ENCODE data around the gene XYLT2. TPM values are rescaled to one million over a fixed set of nuclear protein-coding genes. Genes with fewer than 3 reads are reported as not detected.

The XYLT2 gene
- polyA plus RNA-seq, 1 experiment = 25.0 TPM

DNA sequence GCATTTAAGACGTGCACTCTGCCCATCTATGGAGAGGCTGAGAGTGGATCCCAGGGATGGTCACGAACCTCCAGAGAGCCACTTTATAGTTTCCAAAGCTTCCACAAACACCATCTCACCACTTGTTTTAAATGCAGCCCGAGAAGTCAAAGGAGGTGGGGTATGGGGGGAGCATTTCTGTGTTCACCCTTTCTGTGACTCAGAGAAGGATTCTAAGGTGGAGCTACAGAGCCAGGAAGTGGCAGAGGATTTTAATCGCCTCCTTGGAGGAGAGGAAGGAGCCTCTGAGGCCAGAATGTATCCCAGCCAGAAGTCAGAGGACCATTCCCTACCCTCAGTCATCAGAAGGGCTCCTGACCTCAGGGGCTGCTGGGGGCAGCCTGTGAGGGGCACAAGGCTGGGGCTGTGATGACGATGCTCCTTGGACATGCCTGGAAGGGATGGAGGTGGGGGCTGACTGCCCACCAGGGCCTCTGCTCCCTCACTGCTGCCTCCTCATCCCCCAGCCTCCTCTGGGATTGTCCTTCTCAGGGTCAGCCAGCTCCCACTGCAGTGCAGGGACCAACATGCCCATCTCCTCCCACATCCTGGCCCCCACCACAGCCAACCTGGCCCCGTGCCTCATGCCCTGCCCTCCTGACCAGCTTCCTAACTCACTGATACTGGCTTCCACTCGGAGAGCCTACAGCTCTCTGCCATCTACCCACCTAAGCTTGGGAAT lies 2.8 kb downstream of the XYLT2 start:
- no peak overlapping the region for H3K4me3 ChIP-seq (ENCODE audit: low read depth, low read length)

DNA sequence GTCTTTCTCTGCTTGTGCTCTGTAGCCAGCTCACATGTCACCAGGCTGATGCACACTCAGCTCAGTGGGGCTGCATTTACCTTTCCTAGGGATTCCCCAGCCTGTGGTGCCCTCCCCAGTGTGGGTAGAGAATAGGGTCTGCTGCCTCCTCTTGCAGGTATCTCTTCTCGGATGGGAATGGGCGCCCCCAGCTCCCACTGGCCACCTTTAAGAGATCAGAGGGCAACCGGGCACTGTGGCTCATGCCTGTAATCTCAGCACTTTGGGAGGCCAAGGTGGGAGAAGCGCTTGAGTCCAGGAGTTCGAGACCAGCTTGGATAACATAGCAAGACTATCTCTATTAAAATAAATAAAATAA lies 3.3 kb downstream of the XYLT2 start:
- ChIA-PET CTCF (interaction anchor here (0.7 to 1.4 kb wide), 4 partner anchors 10 to 249 kb away, joined by 3 to 6 read pairs (median 3); no protein-coding TSS in a partner anchor), POLR2A (no interaction called here)
- H3K4me3 ChIP-seq (ENCODE audit: low read depth, low read length) = no peak overlapping the region
- DNase-seq (ENCODE audit: low read depth) = no peak
- no peaks in the 10 kb centered on the region for H3K27me3 ChIP-seq (ENCODE audit: control insufficient read depth, insufficient read depth, low read length)
- peaks cover 8% of the 10 kb centered on the region for H3K36me3 ChIP-seq (ENCODE audit: control insufficient read depth, insufficient read depth, low read length)
- TF ChIP-seq, protein P1, sequence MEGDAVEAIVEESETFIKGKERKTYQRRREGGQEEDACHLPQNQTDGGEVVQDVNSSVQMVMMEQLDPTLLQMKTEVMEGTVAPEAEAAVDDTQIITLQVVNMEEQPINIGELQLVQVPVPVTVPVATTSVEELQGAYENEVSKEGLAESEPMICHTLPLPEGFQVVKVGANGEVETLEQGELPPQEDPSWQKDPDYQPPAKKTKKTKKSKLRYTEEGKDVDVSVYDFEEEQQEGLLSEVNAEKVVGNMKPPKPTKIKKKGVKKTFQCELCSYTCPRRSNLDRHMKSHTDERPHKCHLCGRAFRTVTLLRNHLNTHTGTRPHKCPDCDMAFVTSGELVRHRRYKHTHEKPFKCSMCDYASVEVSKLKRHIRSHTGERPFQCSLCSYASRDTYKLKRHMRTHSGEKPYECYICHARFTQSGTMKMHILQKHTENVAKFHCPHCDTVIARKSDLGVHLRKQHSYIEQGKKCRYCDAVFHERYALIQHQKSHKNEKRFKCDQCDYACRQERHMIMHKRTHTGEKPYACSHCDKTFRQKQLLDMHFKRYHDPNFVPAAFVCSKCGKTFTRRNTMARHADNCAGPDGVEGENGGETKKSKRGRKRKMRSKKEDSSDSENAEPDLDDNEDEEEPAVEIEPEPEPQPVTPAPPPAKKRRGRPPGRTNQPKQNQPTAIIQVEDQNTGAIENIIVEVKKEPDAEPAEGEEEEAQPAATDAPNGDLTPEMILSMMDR (IDR thresholded peaks at IDR 0.05; ENCODE audit: insufficient read depth, low read depth, low read length) = no peak

More for the DNA sequence above, 2.8 kb downstream of the XYLT2 start:
- no peak for DNase-seq (ENCODE audit: low read depth)
- POLR2A ChIA-PET = interaction anchor here (0.5 kb wide), 1 partner anchor 54 kb away, joined by 3 read pairs; no protein-coding TSS in a partner anchor
- CTCF ChIA-PET = interaction anchor here (0.7 to 1.4 kb wide), 4 partner anchors 11 to 248 kb away, joined by 3 to 6 read pairs (median 3); no protein-coding TSS in a partner anchor
- Histone ChIP-seq H3K27me3 (ENCODE audit: control insufficient read depth, insufficient read depth, low read length) (no peaks in the 10 kb centered on the region), H3K36me3 (ENCODE audit: control insufficient read depth, insufficient read depth, low read length) (peaks cover 3% of the 10 kb centered on the region)
- TF ChIP-seq, protein P1 (IDR thresholded peaks at IDR 0.05; ENCODE audit: insufficient read depth, low read depth, low read length) = no peak

DNA sequence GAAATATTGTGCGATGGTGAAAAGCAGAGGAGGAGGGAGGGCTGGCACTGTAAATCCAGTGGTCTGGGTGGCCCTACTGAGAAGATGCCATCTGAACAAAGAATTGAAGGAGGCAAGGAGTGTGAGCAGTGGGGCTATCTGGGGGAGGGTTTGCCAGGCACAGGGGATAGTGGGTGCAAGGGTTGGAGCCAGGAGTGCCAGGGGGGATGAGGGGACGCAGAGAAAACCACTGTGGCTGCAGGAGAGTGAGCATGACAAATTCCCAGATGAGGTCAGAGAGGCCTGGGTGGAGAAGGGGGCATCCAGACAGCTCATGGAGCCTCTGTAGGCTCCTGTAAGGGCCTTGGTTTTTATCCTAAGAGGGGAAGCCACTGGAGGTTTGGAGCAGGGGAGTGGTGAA lies 4.8 kb downstream of the XYLT2 start:
- TF ChIP-seq, protein P1 (IDR thresholded peaks at IDR 0.05; ENCODE audit: insufficient read depth, low read depth, low read length) = no peak
- no peak for DNase-seq (ENCODE audit: low read depth)
- CTCF ChIA-PET = interaction anchor here (2.6 kb wide), 1 partner anchor 11 kb away, joined by 24 read pairs; no protein-coding TSS in a partner anchor
- no peak overlapping the region for H3K4me3 ChIP-seq (ENCODE audit: low read depth, low read length)
- POLR2A ChIA-PET = no interaction called here
- H3K27me3 ChIP-seq (ENCODE audit: control insufficient read depth, insufficient read depth, low read length) = no peaks in the 10 kb centered on the region
- peaks cover 23% of the 10 kb centered on the region for H3K36me3 ChIP-seq (ENCODE audit: control insufficient read depth, insufficient read depth, low read length)

DNA sequence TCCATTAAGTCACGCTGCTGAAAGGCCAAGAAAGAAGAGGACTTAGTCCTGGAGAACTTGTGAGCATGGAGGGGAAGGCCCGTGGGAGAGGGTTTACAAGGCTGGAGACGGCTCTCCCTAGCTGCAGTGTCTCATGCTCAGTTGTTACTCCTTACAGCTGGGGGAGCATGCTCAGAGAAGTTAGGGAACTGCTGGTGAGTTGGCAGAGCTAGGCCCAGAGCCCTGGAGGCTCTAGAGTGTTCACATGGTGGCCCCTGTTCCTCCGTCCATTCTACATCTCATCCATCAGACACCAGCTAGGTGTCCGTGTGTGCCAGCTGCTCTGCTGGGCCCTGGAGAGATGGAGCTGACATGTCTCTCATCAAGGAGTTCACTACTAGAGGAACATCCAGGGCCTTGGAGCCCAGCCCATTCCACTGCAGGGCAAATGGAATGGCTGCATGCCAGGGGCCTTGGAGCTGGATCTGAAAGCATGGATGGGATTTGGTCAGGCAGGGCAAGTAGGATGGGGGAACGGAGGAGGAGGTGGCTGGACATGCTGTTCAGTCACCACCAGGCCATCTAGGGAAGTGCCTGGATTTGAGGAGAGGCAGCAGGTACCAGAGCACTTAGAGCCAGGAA lies 6.3 kb downstream of the XYLT2 start:
- DNase-seq (ENCODE audit: low read depth) = no peak
- peaks cover 36% of the 10 kb centered on the region for H3K36me3 ChIP-seq (ENCODE audit: control insufficient read depth, insufficient read depth, low read length)
- POLR2A ChIA-PET = no interaction called here
- no peak overlapping the region for H3K4me3 ChIP-seq (ENCODE audit: low read depth, low read length)
- H3K27me3 ChIP-seq (ENCODE audit: control insufficient read depth, insufficient read depth, low read length) = no peaks in the 10 kb centered on the region
- TF ChIP-seq, protein P1 (IDR thresholded peaks at IDR 0.05; ENCODE audit: insufficient read depth, low read depth, low read length) = no peak
- CTCF ChIA-PET = interaction anchor here (1.1 to 2.6 kb wide), 4 partner anchors 10 to 130 kb away, joined by 3 to 24 read pairs (median 4); partner anchors contain the start of gene LRRC59

Data from BJ (cell line).